SH-SY5Y (cell line): Measurements from ENCODE around the gene BICD2.

Source experiments
- GATA2 ChIP-seq: IDR thresholded peaks from 2 replicates; pipeline ENCODE4 v1.6.1; 2011; ENCODE audit warnings: mild to moderate bottlenecking, low read depth, low read length
- GATA3 ChIP-seq: IDR thresholded peaks from 2 replicates; pipeline ENCODE4 v1.6.1; 2011; ENCODE audit warnings: low read depth, mild to moderate bottlenecking, low read length, moderate library complexity

- TF ChIP-seq GATA2: no peak
- TF ChIP-seq GATA3: no peak
Observed at GRCh38 chr9:92680166-92681119, 84.2 kb downstream of the BICD2 start.
